Left renal cortex interstitium (tissue), 4 donors: ENCODE measurements around the gene GFY. TPM values are rescaled to one million over a fixed set of nuclear protein-coding genes. Genes with fewer than 3 reads are reported as not detected.

ENCODE experiments used
- DNase-seq, 4 donors: peaks; one replicate each; pipeline ENCODE4 v3.0.0-alpha.2; 2013; ENCODE audit warnings: low read depth in 4 of 4, low spot score in 2 of 4, missing footprints in 1 of 4
- polyA plus RNA-seq, 4 donors: library from polyadenylated mRNA; unstranded; fragments of 120-200 nt; gene quantifications; one replicate each; pipeline ENCODE4 v1.2.1, GENCODE V29; 2013; ENCODE audit not compliant: insufficient read length in 4 of 4

Gene GFY
- polyA plus RNA-seq, 4 donors: not detected

DNA sequence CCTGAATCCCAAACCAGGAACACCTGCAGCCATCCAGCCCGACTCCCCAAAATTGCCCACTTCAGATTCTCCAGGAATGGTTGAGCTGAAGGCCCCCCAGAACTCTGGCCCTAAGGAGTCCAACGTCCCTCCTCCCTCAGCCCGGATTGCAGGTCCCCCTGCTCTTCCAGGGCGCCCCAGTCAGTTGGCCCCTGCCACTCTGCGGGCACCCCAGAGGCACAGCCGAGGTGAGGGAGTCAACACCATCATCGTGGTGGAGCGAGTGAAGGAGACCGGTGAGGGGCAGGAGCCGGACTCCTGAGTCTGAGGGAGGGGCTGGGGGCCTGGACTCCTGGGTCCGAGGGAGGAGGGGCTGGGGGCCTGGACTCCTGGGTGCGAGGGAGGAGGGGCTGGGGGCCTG lies 2.2 kb downstream of the GFY start:
- no peak for DNase-seq

DNA sequence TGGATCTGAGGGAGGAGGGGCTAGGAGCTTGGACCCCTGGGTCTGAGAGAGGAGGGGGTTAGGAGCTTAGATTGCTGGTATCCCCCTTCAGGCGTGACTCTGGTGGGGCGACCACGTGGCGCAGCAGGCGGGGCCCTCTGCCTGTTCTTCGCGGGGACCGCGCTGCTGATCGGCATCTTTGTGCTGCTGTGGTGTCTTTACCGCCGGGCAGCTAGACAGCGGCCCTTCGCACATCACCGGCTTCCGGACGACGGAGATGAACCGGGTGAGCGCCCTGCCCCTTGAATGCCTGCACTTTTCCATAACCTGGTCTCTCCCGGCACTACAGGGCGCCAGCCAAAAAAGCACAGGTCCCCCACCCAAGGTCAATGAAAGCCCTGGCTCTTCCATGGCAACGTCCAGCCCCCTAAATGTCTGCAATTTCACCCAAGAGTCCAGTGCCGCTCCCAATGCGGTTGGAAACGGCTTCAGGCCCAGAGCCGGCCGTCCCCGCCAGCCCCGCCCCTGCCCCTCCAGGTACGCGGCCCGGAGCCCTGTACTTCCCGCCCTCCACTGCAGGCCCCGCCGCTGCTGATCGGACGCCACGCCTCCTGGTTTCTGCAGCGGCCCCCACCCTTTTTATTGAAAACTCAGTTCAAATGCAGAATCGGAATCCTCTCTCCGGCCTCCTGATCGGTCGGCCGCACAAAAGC lies 2.8 kb downstream of the GFY start:
- no peak for DNase-seq

DNA sequence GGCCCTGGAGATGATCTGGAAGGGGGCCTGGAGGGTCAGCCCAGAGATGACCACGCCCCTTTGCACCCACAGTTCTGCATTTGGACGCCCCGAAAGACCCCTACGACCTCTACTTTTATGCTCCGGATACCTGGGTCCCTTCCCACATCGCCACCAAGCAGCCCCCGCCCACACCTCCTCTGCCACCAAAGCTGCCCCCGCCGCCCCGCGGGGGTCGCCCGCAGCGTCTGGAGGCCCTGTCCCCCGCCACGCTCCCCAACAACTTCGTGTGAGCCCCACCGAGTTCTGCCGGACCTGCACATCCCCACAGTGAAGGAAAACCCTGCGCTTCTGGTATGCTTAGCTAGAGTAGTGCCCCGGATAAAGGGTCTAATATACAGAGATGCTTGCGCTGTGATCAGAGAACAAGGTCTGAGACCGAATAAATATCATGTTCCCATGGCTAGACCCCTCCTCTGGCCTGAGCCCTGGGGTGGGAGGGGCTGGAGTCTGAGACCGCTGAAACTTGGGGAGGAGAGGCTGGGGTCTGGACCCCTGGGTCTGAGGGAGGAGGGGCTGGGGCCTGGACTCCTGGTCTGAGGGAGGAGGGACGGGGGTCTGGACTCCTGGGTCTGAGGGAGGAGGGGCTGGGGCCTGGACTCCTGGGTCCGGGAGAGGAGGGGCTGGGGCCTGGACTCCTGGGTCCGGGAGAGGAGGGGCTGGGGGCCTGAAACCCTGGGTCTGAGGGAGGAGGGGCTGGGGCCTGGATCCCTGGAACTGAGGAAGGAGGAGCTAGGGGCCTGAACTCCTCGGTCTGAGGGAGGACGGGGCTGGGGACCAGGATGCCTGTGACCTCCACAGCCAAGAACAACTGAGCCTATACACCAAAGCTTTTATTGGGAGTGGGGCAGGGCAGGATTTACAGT lies 3.6 kb downstream of the GFY start:
- DNase-seq: no peak

DNA sequence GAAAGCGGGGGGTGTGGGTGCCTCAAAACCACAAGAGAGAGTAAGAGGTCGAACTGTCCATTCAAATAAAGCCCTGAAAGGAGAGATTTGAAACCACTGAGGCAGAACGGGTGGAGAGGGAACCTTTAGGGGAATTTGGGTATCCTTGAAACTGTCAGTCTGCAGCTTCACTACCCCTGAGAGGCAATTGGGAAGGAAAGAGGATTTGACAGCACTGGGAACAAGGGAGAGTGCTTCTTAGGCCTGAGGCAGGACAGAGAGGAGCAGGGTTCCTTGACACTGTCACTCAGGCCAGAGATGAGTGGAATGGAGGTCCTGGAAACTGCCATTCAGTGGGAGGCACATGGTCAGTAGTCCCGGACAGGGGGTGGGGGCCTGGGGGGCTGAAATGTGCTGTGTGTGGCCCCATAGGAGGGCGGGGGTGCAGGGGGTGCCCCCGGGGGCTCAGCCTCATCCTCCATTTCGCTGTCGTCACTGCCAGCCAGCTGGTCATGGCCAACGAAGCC lies 5.0 kb downstream of the GFY start:
- DNase-seq: no peak

DNA sequence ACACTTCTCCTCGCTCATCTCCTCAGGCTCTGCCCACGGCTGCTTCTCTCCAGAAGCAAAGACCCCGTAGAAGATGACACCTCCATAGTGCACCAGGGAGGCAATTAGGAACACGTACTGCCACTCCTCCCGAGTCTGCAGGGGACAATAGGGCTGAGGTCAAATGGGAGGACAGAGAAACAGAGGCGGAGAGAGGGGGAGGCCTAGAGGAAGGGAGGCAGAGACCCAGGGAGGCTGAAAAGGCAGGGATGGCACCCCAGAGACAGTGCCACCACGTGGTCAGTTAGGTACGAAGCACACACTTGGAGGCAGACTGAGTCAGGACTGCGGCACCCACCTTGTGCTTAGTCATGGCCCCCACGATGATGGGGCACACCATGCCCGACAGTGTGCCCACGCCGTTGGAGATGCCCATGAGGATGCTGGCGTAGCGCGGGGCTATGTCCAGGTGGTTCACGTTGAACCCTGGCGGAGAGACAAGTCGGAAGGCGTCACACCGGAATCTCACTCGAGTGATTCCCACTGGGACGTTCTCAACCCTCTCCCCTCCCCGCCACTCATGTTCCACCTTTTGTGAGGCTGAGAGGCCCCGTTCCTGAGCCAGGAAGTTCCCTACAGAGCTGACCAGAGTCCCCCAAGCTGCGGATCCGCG lies 5.6 kb downstream of the GFY start:
- no peak for DNase-seq

DNA sequence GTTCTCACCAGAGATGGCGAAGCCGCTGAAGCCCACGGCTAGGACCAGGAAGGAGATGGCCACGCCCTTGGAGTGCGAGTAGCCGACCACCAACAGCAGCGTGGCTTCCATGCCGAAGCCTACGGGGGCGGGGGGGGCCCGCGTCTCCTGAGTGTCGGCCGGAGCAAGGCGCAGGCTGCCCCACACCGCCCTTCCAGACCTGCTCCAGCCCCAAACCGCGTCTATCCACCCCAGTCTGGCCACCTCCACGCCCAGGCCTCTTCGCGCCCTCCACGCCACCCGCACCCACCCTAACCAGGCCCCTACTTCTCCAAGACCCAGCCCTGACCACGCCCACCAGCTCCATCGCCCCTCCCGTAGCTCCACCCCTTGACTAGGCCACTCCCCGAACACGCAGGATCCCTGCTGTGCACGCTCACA lies 6.2 kb downstream of the GFY start:
- no peak for DNase-seq

DNA sequence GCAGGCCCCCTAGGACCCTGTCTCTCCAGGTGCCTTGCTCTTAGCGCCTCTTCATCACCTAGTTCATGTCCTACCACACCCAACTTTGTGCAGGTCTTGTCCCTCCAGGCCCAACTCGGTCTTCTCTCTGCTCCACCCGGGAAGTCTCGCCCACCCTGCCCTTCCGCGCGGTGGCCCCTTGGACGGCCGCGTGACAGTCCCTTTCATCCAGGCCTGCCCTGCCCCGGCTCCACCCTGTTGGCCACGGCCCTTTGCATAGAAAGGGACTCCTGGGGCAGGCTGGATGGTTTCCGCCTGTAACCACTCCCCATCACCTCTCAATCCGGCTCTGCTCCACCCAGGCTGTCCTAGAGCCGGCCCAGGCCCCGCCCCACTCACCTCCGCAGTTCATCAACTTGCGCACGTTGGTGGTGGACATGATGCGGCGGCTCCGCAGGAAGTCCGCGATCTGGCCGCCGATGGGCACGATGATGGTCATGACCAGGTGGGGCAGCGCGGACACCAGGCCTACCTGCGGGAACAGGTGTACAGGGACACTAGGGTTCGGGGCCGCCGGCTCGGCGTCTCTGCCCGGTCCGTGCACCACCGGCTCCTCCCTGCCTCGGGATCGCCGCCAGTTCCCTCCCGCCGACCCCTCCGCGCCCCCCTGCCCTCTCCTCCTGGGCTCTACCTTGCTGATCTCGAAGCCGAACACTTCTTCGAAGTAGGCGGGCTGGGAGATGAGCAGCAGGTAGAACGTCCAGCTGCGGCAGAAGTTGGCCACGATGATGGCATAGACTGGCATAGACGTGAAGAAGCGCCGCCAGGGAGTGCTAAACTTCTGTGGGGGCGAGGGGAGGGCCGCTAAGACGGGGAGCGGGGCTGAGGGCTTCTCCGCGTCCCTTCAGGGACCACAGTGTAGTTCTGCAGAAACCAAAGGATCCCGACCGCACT lies 7.2 kb downstream of the GFY start:
- no peak for DNase-seq

DNA sequence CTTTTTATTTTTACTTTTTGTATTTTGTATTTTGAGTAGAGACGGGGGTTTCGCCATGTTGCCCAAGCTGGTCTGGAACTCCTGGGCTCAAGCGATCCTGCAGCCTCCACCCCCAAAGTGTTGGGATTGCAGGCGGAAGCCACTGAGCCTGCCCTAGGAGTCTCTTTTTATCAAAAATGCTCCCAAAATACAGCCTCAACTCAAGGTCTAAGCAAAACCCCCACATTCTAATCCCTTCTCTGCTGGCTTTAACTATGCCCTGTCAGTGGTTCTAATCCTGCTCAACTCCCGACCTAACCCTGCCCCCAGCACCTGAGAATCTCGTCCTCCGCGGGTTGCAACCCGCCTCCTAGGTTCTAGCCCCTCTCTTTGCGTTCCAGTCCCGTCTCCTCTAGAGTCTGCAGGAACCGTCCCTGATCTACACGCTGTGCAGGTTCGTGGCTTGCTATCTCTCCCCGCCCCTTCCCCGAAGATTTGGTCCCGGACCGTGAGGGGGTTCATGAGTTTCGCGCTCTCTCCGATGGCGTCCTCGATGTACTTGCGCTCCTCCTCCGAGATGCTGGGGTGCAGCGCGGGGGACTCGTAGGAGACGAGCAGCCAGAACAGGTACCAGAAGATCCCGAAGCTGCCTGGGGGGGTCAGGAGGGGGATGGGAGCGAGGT lies 8.2 kb downstream of the GFY start:
- no peak for DNase-seq

DNA sequence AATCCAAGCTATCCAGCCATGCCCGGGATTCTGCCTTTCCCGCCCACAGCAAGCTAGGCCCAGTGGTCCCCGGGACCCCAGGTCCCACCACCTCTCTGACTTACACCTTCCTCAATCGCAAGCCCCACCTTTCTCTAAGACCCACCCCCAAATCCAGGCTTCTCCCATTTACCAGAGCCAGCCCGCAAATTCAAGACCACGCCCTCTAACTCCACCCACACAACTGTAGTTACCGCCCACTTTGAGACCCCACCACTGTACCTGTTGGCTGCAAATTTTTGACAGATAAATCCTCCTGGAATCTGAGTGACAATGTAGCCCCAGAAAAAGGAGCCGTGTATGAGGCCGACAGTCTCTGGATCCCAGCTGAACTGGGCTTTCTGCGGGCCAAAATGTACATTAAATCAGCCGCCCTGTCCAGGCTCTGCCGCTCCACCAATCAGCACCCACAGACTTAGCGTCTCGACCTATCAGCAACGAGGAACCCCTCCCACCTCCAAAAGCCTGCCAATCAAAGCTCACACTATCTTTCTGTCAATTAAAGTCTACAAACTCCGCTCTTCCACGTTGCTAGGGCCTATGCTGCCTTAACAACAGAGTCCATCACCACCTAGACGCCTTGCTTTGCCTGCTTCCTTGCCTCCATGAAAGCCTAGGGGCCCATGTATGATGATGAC lies 9.9 kb downstream of the GFY start:
- DNase-seq: no peak

DNA sequence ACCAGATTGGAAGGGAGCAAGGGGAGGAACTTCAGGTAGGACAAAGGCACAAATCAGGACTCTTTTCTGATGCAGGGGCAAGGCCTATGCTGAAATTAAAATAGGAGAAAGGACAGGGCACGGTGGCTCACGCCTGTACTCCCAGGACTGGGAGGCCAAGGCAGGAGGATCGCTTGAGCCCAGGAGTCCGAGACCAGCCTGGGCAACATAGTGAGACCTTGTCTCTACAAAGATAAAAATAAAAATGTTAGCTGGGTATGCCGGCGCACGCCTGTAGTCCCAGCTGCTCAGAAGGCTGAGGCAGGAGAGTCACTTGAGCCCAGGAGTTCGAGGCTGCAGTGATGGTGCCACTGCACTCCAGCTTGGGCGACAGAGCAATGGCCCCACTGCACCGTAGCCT lies 10.5 kb downstream of the GFY start:
- DNase-seq: no peak

DNA sequence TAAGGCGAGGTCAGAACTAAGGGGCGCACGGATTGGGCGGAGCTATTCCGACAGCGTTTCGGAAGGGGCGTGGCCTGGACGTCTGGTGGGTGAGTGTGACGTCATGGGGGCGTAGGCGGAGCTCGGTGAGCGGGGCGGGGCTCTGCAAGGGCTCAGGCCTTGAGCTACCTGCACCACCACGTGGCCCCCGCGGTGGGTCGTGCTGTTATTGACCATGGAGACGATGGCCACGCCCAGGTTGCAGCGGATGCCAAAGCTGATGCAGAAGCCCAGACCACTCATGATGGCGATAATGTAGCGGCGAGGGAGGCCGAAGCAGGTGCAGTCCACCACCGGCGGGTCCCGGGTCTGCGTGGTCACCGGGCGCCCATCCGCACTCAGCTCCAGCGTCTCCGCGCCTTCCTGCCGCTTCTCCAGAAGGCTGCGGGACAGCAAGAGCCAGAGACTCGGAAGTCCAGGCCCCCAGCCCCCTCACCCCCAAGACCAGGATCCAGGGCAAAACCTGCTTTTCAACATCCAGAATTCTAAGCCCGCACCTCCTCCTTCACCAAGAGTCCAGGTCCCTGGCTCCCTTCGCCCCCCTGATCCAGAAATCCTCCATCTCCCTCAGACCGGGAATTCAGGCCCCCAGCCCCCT lies 11.3 kb downstream of the GFY start:
- no peak for DNase-seq

DNA sequence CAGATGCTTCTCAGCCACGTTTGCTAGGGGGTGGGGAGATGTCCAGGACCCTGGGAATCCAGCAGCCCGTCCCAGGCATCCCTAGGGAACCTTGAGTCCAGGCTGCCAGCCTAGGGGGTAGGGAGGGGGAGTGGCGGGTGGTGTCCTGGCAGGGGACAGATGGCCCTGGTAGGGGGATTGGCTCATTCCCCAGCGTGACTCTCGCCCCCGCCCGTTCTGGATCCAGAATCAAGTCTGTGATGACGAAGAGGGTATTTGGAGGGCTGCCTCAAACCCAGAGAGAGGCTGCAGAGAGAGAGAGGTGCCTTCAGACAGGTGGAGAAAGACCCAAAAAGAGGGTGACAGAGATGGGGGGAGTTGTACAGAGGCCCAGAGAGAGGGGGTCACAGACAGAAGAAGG lies 12.0 kb downstream of the GFY start:
- DNase-seq: no peak

DNA sequence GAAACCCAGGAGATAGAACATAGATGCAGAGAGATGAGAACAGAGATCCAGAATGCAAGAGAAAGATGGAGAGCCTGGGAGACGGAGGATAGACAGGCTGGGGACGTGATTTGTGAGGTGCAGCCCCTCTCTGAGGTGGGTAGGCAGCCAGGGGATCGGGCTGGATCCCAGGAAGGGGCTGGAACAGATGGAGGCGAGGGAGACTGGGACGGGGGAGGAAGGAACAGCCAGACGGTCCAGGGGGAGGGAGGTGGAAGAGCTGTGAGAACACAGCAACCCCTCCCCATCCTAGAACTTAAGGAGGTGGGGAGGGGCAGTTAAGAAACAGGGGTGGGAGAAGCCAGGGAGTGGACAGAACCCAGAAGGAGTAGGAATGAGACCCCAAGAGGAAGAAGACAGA lies 13.1 kb downstream of the GFY start:
- DNase-seq: no peak

DNA sequence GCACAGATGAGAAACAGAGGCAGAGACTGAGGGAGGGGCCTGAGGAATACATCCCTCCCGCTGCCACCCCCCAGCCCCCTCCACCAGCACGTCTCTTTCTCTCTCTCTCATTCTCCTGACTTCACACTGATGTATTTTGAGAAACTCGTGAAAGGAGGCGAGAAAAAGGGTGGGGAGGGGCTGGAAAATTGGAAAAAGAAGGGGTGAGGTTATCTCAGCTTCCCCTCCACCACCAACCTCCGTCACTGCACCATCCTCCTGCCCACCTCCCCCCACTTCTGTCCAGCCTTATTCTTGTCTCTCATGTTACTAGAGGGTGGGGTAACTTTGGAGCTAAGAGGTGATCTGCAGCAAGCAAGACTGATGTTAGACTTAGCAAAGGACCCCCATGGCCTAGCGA lies 14.6 kb downstream of the GFY start:
- no peak for DNase-seq

DNA sequence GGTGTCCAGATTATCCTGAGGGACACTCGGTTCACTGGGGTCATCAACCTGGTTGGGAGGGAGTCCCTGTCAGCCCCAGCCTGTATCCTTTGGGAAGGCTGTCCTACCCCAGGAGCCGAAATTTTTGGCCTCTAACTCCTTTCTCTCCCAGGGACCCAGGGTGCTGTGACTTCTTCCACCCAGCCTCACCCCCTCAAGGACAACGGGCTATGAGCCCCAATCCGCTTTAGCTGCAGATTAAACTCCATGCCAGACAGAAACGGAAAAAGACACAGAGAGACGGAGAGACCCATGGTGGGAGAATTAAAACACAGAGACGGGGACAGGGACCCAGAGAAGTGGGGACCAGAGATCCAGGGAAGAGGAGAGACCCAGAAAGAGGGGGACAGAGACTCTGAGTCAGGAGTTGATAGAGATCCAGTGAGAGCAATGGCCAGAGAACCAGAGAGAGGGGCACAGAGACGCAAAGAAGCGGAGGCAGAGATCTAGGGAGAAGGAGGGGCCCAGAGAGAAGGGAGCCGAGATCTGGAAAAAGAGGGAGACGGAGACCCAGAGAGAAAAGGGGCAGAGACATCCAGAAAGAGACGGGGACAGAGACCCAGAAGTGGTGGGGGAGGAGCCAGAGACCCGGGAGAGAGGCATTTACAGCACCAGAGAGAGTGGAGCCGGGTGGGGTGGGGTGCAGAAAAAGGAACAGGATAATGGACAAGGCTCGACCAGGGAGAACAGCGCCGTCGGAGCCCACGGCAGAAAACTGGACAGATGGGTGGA lies 15.4 kb downstream of the GFY start:
- no peak for DNase-seq

DNA sequence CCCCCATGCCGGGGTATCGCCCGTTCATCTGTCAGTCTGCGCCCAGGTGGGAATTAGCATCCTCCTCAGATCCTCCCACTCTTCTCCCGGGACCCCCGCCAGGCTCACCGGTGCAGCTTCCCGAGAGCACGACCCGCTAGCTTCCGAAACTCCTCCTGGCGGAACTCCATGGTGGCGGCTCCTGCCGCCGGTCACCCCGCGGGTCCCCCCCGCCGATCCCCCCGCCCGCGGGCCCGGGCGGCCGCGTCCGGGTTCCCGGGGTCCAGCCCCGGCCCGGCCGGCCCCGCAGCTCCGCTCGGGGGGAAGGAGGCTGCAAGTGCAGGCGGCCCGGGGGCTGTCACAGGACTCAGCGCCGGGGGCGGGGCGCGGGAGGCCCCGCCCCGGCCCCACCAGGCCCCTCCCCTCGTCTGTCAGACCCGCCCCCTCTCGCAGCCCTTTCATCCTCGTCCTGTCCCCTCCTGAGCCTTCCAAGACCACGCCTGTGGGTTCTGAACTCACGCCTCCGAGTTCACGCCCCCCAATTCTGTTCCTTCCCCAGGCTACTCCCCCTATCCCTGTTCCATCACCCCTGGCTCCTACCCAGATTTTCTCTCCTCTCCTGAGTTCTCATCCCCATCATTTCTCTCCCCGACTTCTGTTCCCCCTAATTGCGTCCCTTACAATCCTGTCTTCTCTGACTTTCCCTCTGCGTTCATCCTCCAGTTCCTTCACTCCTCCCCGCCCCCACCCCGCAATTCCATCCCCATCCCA lies 16.2 kb downstream of the GFY start, which contains the start of gene SLC17A7:
SLC17A7 (minus strand) TSS at position 318 of the 750 bp plus-strand sequence; CDS start at position 170, 148 bp downstream.
- DNase-seq: no peak

DNA sequence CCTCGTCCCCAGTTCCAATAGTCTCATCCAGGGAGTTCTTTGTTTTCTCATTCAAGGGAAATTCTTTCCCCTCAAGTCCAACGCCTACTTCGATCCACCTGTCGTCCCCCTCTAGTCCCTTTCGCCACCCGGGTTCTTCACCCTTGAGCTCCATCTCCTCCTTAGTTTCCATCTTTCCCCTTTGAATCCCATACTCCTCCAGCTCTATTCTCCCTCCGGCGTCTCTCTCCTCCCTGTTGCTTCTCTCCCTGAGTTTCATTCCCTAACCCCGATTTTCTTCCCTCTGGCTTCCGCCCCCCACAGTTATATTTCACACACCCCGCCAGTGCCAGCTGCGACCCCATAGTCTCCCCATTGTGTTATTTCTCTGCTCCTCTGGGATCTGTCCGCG lies 16.8 kb downstream of the GFY start:
- DNase-seq: no peak
